ENCODE measurements around the gene SEMA3E. TPM values are rescaled to one million over a fixed set of nuclear protein-coding genes. Genes with fewer than 3 reads are reported as not detected.
"Not testable (repeated sequence)": the region's sequence is repeated elsewhere in the genome, so short reads cannot be mapped to it uniquely, and the experiment has no call there.

SEMA3E gene
- total and polyA plus RNA-seq, 10 of the 15 experiments (the other 5 are each of a cell fraction or from before 2014, with no cell fraction given), result 0.08 to 2.0 (median 0.82) TPM

- H3K9ac ChIP-seq (ENCODE audit: control insufficient read depth, insufficient read depth, low read length); FAIRE-seq: not testable (repeated sequence)
Measured at GRCh38 chr7:83459930-83460653, 188.8 kb downstream of the SEMA3E start.

GRCh38 chr7:83459101-83459929 lies 189.6 kb downstream of the SEMA3E start:
- H3K9me3 ChIP-seq (replicated peaks; ENCODE audit: control insufficient read depth, insufficient read depth, low read length); H3K36me3 ChIP-seq (ENCODE audit: control insufficient read depth in 2 of 2, insufficient read depth in 2 of 2, low read length in 1 of 2); CTCF ChIA-PET; POLR2A ChIA-PET; RAD21 ChIA-PET (ENCODE audit: unreplicated experiment); DNase-seq (ENCODE audit: low read depth, low spot score); H3K27me3 ChIP-seq (replicated peaks in 1 of 2; ENCODE audit: control insufficient read depth in 2 of 2, insufficient read depth in 2 of 2, low read length in 1 of 2); FAIRE-seq; H4K20me1 ChIP-seq (ENCODE audit: control insufficient read depth, insufficient read depth); H3K27ac ChIP-seq (ENCODE audit: control insufficient read depth, insufficient read depth); H3K4me2 ChIP-seq (ENCODE audit: control insufficient read depth, insufficient read depth); H2AFZ ChIP-seq (ENCODE audit: control insufficient read depth, low read depth, low read length); BruUV-seq (replicated peaks); ATAC-seq; H3K4me1 ChIP-seq (ENCODE audit: control insufficient read depth, insufficient read depth, low read length); H3K9ac ChIP-seq (ENCODE audit: control insufficient read depth, insufficient read depth, low read length); in situ Hi-C loops (cut with MboI); SMC1A ChIA-PET (ENCODE audit: uncharacterized antibody, unreplicated experiment); H3K79me2 ChIP-seq (ENCODE audit: control insufficient read depth, insufficient read depth, low read length); H3K4me3 ChIP-seq; intact Hi-C loops (cut with micrococcal nuclease; ENCODE audit: unreplicated experiment): not testable (repeated sequence)
- 69% methylated on average over 6 of the region's 6 CpGs for WGBS (ENCODE audit: insufficient coverage, insufficient replicate concordance, low lambda C conversion rate, missing lambda C conversion rate)

More at GRCh38 chr7:83459930-83460653, 188.8 kb downstream of the SEMA3E start:
- H3K79me2 ChIP-seq (ENCODE audit: control insufficient read depth, insufficient read depth, low read length); H3K27ac ChIP-seq (ENCODE audit: control insufficient read depth, insufficient read depth); ATAC-seq; in situ Hi-C loops (cut with MboI); intact Hi-C loops (cut with micrococcal nuclease; ENCODE audit: unreplicated experiment); H3K4me2 ChIP-seq (ENCODE audit: control insufficient read depth, insufficient read depth); POLR2A ChIA-PET; H3K4me3 ChIP-seq; CTCF ChIA-PET; DNase-seq (ENCODE audit: low read depth, low spot score); H2AFZ ChIP-seq (ENCODE audit: control insufficient read depth, low read depth, low read length); H3K4me1 ChIP-seq (ENCODE audit: control insufficient read depth, insufficient read depth, low read length); H4K20me1 ChIP-seq (ENCODE audit: control insufficient read depth, insufficient read depth); RAD21 ChIA-PET (ENCODE audit: unreplicated experiment); H3K36me3 ChIP-seq (ENCODE audit: control insufficient read depth in 2 of 2, insufficient read depth in 2 of 2, low read length in 1 of 2); BruUV-seq (replicated peaks); H3K9me3 ChIP-seq (replicated peaks; ENCODE audit: control insufficient read depth, insufficient read depth, low read length); H3K27me3 ChIP-seq (replicated peaks in 1 of 2; ENCODE audit: control insufficient read depth in 2 of 2, insufficient read depth in 2 of 2, low read length in 1 of 2); SMC1A ChIA-PET (ENCODE audit: uncharacterized antibody, unreplicated experiment): not testable (repeated sequence)
- WGBS (ENCODE audit: insufficient coverage, insufficient replicate concordance, low lambda C conversion rate, missing lambda C conversion rate), result 28% methylated on average over 18 of the region's 18 CpGs

Data from GM12878 (cell line).